NCI-H2081 (cell line): ENCODE results near the gene SLC49A3.
"Not testable (repeated sequence)": the region's sequence is repeated elsewhere in the genome, so short reads cannot be mapped to it uniquely, and the experiment has no call there.

Source experiments
- DNase-seq, 2 experiments: peaks; one replicate each; lab custom pipeline; 2025; lab: John Stamatoyannopoulos, UW

Gene SLC49A3

DNA sequence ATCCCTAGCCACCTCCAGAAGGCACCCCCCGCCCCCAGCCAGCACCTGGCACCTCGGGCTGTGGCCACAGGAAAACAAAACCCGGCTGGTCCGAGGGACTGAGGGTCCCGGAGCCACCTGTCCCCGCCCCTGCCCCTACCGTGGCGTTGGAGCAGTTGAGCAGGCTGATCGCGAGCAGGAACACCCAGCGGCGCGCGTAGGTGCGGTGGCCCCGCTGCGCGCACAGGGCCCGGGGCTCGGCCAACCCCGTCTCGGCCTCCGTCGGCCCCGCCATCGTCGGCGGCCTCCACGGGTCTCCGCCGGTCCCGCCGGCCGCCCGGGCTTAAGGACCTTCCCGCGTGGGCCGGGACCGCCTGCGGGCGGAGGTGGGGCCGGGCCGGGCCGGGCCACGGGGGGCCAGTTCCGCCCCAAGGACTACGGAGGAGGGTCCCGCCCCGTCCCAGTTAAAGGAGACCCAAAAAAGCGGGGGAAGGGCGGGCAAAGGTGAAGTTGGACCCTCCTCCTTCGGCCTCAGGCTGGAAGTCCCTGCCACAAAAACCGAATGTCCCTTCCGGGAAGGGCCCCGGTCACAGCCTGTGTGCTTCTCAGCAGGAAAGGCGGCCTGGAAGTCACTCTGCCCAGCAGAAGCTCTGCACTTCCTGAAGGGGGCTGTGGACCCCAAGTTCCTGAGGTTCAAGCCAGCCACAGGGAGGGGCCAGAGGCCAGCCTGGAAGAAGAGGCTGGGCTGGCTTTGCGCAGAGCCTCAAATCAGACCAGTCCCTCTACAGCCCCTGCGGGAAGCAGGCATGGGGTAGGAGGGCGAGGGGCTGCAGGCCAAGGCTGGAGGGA lies at the start of gene SLC49A3:
Gene SLC49A3, minus strand, starts transcription at position 298 of the 828 bp plus-strand sequence. Its CDS starts 24 bp downstream, at position 274.
- no peak for DNase-seq

DNA sequence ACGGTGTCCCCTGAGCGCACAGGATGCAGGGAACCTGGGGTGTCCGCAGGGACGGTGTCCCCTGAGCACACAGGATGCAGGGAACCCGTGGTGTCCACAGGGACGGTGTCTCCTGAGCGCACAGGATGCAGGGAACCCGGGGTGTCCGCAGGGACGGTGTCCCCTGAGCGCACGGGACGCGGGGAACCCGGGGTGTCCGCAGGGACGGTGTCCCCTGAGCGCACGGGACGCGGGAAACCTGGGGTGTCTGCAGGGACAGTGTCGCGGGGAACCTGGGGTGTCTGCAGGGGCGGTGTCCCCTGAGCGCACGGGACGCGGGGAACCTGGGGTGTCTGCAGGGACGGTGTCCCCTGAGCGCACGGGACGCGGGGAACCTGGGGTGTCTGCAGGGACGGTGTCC lies 47.6 kb upstream of the SLC49A3 start:
- DNase-seq: not testable (repeated sequence)

DNA sequence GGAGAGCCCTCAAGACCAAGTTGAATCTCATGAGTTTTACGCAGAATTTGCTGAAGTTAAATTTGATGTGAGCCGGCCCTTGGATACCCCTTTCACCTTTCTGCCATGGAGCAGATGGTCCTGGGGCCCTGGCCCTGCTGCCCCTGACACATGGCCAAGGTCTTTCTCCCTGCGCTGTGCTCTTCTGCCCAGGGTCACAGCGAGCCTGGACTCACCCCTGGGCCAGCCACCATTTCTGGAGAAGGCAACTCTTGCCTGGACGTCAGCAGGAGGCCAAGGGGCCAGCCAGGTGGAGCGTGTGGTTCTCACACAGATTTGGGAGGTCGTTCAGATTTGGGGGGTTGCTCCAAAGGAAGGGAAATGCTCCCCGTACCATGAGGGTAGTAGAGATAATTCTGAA lies 46.6 kb upstream of the SLC49A3 start:
- DNase-seq: no peak

DNA sequence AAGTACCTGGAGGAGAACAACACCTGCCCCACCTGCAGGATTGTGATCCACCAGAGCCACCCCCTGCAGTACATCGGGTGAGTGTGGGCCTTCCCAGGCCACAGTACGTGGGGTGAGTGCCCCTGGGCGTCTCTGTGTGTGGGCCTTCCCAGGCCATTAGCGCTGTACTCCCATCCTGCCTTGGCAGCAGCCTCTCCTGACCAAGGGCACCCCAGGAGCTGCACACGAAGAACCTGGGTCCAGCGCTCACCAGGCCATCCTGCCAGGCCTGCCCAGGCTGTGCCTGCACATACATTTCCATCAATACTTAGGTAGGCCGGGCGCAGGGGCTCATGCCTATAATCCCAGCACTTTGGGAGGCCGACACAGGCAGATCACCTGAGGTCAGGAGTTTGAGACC lies 46.0 kb upstream of the SLC49A3 start:
- DNase-seq: no peak

DNA sequence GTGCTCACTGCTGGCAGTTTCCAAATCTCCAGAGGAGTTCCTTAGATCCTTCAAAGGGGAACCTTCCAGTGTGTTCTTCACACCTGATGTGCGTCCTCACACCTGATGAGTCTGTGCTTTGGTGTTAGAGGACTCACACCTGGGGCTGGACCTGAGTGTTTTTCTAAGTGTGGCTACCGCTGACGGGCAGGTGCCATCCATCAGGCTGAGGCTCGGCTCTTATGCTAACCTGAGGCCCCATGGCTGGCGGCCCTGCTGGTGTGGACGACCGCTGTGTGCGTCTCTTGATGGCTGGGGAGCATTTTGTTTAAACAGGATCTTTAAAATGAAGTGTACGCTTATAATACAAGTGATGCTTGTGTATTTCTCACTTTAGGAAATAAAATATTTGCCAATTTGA lies 45.1 kb upstream of the SLC49A3 start:
- no peak for DNase-seq

DNA sequence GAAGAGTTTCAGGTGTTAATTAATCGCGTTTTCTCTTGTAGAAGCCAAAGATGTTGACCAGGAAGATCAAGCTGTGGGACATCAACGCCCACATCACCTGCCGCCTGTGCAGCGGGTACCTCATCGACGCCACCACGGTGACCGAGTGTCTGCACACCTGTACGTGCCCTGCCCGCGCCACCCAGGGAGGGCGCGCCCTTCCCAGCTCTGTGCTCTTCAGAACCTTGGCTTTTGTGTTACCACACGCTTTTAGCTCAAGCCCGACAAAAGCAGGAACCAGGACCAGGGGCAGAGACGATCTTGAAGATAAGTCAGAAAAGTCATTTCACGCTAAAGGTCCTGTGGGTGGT lies 44.7 kb upstream of the SLC49A3 start:
- no peak for DNase-seq

DNA sequence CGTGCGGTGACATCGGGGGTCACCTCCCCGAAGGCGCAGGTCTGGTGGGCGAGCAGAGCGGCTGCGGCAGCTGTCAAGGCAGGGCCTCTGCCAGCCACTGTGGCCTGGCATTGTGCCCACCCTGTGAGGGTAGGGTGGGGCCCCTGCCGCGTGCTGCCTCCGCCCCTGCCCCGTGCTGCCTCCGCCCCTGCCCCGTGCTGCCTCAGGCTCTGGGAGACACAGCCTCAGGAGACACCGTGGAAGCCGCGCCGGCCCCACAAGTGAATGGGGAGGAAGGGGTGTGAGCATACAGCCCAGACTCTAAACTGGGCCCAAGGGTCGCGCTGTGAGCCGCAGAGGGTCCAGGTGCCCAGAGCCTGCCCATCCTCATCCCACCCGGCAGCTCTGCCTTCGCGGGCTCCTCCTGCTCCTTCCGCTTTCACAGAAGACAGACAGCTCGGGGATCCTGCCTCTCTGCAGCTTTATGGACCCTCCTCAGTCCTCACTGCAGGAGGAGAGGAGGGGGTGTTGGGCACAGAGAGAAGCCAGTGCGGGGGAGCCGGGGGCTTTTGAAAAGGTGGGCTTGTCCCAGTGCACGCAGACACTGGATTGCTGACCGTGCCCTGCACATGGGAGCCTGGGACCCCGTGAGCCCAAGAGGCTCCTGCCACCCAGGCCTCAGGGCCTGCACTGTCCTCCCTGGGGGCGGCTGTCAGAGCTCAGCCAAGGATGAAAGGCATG lies 44.1 kb upstream of the SLC49A3 start:
- DNase-seq: no peak

DNA sequence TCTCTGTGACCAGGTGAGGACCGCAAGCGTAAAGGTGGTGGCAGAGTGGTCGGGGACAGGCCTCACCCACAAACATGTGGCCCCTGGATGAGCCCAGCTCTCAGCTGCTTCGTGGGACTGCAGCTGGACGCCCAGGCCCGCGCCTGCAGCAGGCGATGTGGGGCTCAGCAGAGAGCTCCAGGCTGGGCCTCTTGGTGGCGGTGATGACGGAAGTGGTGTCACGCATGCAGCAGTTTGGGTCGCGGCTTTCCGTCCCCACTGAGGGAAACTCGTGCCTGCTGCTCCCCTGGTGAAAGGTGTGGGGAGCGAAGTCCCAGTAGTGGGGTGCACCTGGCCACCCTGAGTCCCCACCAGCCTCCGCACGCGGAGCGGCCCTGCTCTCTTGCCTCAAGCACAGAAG lies 43.5 kb upstream of the SLC49A3 start:
- DNase-seq: no peak

DNA sequence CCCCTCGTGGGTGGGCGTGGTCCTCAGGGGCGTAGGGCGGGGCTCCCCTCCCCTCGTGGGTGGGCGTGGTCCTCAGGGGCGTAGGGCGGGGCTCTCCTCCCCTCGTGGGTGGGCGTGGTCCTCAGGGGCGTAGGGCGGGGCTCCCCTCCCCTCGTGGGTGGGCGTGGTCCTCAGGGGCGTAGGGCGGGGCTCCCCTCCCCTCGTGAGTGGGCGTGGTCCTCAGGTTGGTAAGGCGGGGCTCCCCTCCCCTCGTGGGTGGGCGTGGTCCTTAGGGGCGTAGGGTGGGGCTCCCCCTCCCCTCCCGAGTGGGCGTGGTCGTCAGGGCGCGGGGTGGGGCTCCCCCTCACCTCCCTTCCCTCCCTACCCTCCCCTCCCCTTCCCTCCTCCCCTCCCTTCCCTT lies 43.0 kb upstream of the SLC49A3 start:
- not testable (repeated sequence) for DNase-seq

DNA sequence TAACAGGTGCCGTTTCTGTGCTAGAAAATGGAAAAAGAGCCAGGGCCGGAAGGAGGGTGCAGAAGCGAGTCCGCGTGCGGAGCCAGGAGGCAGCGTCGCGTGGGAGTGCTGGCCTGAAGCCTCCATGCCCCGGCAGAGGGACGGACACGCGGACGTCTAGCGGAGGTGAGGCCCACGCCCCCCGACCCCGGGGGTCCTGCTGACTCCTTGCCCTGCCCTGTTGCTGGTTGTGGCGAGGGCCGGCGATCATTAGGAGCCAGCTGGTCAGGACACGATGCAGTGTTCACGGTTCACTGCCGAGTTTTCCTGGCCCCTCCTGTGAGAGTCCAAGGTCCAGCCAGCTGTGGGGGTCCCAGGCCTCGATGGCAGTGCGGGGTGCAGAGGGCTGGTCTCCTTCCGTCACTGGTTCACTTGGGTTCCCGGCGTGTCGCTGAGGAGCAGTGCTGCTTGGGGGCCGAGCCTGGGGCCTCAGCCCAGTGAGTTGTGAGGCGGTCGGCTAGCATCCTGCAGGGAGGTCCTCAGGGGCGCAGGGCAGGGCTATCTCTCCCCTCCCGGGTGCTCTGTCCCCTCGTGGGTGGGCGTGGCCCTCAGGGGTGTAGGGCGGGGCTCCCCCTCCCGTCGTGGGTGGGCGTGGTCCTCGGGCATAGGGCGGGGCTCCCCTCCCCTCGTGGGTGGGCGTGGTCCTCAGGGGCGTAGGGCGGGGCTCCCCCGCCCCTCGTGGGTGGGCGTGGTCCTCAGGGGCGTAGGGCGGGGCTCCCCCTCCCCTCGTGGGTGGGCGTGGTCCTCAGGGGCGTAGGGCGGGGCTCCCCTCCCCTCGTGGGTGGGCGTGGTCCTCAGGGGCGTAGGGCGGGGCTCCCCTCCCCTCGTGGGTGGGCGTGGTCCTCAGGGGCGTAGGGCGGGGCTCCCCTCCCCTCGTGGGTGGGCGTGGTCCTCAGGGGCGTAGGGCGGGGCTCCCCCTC lies 42.3 kb upstream of the SLC49A3 start:
- DNase-seq: not testable (repeated sequence)

DNA sequence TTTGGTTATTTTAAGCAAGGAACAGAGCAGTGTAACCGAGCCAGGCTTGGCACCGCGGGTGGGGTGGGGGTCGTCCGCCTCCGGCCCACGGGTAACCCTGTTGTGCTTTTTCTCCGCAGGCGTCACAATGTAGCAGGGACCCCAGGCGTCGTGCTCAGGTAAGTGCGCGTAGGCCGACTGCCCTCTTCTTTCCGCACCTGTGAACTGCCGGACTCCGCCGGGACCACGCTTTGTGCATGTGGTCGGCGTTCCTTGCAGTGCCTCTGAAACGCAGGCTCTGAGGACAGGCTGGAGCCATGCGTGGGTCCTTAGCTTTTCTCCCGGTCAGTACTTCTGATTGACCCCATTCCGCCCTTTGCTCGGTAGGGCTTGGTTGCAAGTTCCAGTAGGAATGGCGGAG lies 41.6 kb upstream of the SLC49A3 start:
- no peak for DNase-seq

DNA sequence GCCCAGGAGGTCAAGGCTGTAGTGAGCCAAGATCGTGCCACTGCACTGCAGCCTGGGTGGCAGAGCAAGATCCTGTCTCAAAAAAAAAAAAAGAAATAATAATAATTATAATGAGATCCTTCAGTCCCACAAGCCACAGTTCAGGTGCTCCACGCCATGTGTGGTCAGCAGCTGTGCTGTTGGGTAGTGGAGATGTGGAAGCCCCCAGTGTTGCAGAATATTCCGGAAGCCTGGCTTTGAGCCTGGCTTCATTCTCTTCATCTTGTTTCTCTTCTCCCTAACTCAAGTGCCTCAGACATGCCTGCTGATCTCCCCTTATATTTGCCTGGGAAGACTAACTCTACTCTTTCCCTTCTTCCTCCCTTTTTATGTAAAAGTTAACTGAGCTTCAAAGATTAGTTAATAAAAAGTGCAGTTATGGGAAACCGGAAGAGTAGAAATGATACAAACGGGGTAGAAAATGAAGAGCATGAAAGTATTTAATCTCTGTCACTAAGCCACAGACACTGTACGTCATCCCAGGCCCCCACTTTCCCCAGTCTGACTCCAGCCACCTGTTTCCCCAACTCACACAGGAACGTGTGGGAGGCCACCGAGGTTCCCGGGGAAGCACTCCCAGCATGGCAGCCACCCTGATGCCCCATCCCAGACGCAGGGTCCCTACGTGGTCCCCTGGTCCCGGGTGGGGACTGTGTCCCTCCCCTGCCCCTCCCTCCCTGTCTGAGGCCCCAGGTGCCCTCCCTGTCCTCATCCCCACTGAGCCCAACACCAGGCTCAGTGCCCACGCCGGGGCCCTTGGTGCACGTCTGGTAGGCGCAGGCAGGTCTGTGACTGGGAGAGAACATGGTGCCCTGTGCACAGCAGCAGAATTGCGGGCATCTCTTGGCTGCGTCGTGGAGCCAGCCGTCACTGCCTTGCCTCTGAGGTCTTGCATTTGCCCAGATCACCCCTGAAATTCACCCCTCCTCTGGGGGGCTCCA lies 40.7 kb upstream of the SLC49A3 start:
- DNase-seq: no peak

DNA sequence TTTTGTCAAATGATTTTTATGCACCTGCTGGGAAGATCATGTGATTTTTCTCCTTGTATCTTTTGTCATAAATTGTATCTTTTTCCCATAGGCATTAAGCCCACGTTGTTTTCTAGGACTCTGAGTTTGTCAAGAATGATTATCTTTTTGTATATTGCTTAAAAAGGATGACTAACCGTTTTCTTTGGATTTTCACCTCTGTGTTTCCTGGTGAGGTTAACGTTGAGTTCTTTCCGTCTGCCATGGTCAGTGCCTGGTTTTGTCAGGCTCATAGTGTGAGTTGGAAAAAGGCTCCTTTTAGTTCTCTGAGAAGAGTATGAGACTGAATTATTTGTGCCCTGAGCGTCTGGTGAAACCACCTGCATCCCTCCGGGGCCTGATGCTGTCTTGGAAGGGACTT lies 38.6 kb upstream of the SLC49A3 start:
- no peak for DNase-seq

DNA sequence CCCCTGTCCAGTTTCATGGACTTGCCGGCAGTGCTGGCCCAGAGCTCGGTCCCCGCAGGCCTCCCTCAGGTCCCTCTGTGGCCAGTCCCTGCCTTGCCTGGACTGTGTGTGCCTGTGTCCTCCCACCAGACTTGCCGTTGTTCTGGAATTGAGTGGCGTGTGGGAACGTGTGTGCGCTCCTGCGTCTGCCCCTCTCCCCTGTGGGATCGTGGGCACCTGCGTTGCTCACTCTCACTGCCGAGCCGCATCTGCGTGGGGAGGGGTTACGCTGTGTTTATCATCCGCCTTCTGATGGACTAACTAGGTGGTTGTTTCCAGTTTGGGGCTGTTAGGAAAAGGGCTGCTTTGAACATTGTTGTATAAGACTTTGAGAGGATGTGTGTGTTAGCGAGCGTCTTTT lies 37.9 kb upstream of the SLC49A3 start:
- DNase-seq: no peak

DNA sequence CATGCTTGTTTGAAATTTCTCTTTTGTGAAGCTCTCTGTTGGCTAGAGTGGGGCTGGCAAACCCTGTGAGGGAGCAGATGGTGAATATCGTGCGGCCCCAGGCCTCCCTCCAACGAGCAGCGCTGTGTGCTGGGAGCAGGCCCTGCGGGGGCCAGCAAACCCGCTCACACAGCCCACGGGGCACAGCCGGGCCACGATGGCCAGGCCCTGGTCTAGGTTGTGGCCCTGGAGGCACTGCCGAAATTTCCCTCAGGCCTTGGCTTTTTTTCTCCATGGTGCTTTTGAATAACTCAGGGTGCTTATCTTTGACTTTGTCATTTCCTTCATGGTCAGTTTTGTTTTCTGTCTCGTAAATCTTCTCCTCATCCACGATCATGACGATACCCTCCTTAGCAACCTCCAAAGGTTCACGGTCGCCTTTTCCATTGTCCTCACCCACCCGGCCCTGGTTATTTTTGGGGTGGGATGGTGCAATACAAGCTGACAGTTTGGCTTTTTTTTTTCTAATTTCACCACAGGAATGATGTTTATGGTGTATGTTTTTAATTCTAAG lies 37.4 kb upstream of the SLC49A3 start:
- DNase-seq: no peak

DNA sequence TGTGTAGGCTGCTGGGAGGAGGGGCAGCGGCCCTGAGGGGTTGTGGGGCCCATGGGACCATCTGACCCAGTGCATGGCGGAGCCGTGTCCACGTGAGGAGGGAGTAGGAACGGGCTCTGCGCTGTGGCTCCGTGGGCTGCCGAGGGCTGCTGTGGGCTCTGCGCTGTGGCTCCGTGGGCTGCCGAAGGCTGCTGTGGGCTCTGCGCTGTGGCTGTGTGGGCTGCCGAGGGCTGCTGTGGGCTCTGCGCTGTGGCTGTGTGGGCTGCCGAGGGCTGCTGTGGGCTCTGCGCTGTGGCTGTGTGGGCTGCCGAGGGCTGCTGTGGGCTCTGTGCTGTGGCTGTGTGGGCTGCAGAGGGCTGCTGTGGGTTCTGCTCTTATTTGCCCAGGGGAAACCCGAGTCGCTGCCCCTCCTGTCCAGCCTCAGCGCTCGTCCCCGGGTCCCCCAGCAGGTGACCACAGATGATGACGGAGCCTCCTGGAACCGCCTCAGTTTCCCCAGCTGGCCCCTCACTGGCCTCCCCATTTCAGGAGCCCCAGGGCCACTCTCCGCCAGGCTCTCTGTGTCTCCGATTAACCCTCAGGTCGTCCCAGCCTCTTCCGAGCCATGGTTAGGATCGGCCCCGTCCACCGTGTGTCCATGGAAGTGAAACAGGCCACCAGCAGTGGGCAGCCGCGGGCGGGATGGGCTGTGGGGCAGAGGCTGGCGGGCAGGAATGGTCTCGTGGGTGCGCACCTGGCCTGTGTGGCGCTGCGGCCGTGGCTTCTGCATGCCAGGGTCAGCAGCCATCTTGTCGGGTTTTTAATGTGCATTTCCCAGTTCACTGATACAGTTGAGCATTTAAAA lies 36.7 kb upstream of the SLC49A3 start:
- DNase-seq: no peak

DNA sequence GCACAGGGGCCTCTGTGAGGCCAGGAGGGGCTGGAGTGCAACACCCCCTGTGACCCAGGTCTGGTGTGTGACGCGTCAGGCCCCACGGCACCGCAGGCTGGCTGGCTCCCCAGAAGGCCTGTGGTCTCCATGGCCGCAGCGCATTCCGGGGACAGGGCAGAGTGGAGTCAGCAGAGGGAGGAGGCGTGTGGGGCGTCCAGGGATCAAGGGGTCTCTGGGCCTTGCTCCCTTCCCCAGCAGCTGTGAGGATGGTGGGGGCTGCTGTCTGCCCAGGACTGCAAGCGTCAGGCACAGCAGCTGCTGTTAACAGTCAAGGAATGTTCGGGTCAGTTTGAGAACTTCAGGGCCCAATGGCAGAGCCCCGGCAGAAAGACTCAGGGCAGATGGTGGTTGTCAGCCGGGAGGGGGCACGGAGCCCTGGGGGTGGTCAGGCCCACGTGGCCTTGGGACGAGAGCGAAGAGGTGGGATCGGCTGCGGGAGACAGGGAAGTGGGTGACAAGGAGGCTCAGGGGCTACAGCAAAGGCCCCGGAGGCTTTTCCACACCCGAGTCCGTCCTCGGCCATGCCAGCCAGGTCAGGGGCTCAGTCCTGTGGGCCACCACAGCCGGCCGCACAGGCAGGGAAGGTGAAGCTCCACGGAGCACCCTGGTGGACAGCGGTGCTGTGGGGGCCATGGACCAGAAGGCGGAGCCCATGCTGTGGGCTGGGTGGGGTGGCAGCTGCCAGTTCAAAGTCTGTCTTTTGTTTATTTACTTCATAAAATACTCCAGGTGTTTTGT lies 35.0 kb upstream of the SLC49A3 start:
- no peak for DNase-seq

DNA sequence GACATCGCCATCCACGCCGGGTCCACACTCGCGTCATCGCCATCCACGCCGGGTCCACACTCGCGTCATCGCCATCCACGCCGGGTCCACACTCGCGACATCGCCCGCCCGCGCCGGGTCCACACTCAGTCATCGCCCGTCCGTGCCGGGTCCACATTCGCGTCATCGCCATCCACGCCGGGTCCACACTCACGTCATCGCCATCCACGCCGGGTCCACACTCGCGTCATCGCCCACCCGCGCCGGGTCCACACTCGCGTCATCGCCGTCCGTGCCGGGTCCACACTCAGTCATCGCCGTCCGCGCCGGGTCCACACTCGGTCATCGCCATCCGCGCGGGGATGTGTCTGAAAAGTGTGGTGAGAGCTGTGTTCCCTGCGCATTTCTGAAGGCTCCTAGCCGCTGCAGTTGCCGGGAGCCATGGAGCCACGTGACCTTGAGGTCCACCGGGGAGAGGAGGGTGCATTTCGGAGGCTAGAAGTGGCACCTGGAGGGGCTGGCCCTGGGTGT lies 34.0 kb upstream of the SLC49A3 start:
- DNase-seq: no peak

DNA sequence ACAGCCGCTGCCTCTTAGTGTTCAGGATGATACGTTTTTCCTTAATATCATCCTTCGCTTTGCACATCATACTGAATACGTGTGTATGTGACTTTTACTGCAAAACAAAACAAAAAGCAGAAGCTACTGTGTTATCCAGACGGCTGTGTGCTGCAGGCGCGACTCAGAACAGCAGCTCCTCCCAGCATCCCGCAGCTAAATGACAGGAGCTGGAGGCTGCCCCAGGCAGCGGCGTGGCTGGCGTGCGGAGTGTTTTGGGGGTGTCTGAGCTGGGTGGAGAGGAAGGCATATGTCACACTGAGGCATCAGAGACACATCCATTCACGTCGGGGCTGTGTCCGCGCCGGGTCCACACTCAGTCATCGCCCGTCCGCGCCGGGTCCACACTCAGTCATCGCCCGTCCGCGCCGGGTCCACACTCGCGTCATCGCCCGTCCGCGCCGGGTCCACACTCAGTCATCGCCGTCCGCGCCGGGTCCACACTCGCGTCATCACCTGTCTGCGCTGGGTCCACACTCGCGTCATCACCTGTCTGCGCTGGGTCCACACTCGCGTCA lies 33.3 kb upstream of the SLC49A3 start:
- DNase-seq: no peak
